ENCODE data around the gene TIMM22. TPM values are rescaled to one million over a fixed set of nuclear protein-coding genes. Genes with fewer than 3 reads are reported as not detected.
"Not testable (repeated sequence)": the region's sequence is repeated elsewhere in the genome, so short reads cannot be mapped to it uniquely, and the experiment has no call there.

TIMM22 gene
- total RNA-seq, 1 donor = 15.8 TPM

- no peak for TF ChIP-seq CTCF (IDR thresholded peaks at IDR 0.05; ENCODE audit: insufficient read depth, low read length)
- DNase-seq (ENCODE audit: low read depth) = no peak
- H3K4me3 ChIP-seq (ENCODE audit: low read depth, low read length) = no peak overlapping the region
Observed at GRCh38 chr17:1039511-1040215, 42.7 kb downstream of the TIMM22 start.

- H3K4me3 ChIP-seq (ENCODE audit: low read depth, low read length) = no peak overlapping the region
- TF ChIP-seq CTCF (IDR thresholded peaks at IDR 0.05; ENCODE audit: insufficient read depth, low read length) = no peak
- DNase-seq (ENCODE audit: low read depth) = no peak
Observed at GRCh38 chr17:1040216-1040600, 43.3 kb downstream of the TIMM22 start.

- no peak for DNase-seq (ENCODE audit: low read depth)
- TF ChIP-seq CTCF (IDR thresholded peaks at IDR 0.05; ENCODE audit: insufficient read depth, low read length) = no peak
- H3K4me3 ChIP-seq (ENCODE audit: low read depth, low read length) = no peak overlapping the region
Observed at GRCh38 chr17:1041746-1042145, 44.8 kb downstream of the TIMM22 start.

GRCh38 chr17:1042486-1042885 lies 45.6 kb downstream of the TIMM22 start:
- H3K4me3 ChIP-seq (ENCODE audit: low read depth, low read length) = no peak overlapping the region
- DNase-seq (ENCODE audit: low read depth) = no peak
- no peak for TF ChIP-seq CTCF (IDR thresholded peaks at IDR 0.05; ENCODE audit: insufficient read depth, low read length)

- TF ChIP-seq CTCF (IDR thresholded peaks at IDR 0.05; ENCODE audit: insufficient read depth, low read length) = no peak
- DNase-seq (ENCODE audit: low read depth) = no peak
Observed at GRCh38 chr17:1043601-1044251, 46.8 kb downstream of the TIMM22 start.

GRCh38 chr17:1044387-1045009 lies 47.6 kb downstream of the TIMM22 start:
- H3K4me3 ChIP-seq (ENCODE audit: low read depth, low read length); DNase-seq (ENCODE audit: low read depth): not testable (repeated sequence)

More at GRCh38 chr17:1043601-1044251, 46.8 kb downstream of the TIMM22 start:
- no peak overlapping the region for H3K4me3 ChIP-seq (ENCODE audit: low read depth, low read length)

- no peak for TF ChIP-seq CTCF (IDR thresholded peaks at IDR 0.05; ENCODE audit: insufficient read depth, low read length)
- no peak for DNase-seq (ENCODE audit: low read depth)
- H3K4me3 ChIP-seq (ENCODE audit: low read depth, low read length) = no peak overlapping the region
Observed at GRCh38 chr17:1045456-1045855, 48.5 kb downstream of the TIMM22 start.
